GM19193 (cell line): ENCODE results near the gene NBAS.

ENCODE experiments used
- POLR2A ChIP-seq: IDR thresholded peaks from 4 replicates; pipeline ENCODE4 v1.6.1; 2011; ENCODE audit not compliant: insufficient read depth, insufficient read length; ENCODE audit errors: extremely low read depth

NBAS gene

GRCh38 chr2:15246870-15247269, 314.3 kb downstream of the NBAS start:
- TF ChIP-seq POLR2A = no peak

- TF ChIP-seq POLR2A = no peak
Measured at GRCh38 chr2:15243762-15244161, 317.4 kb downstream of the NBAS start.

- TF ChIP-seq POLR2A = no peak
Measured at GRCh38 chr2:15242936-15243461, 318.1 kb downstream of the NBAS start.

- no peak for TF ChIP-seq POLR2A
Measured at GRCh38 chr2:15241929-15242328, 319.2 kb downstream of the NBAS start.

- no peak for TF ChIP-seq POLR2A
Measured at GRCh38 chr2:15241201-15241600, 319.9 kb downstream of the NBAS start.

- no peak for TF ChIP-seq POLR2A
Measured at GRCh38 chr2:15238028-15238427, 323.1 kb downstream of the NBAS start.

- no peak for TF ChIP-seq POLR2A
Measured at GRCh38 chr2:15230599-15231192, 330.4 kb downstream of the NBAS start.

GRCh38 chr2:15226661-15227060, 334.5 kb downstream of the NBAS start:
- TF ChIP-seq POLR2A = no peak

GRCh38 chr2:15225131-15225530, 336.0 kb downstream of the NBAS start:
- TF ChIP-seq POLR2A = no peak

- TF ChIP-seq POLR2A = no peak
Measured at GRCh38 chr2:15224641-15225040, 336.5 kb downstream of the NBAS start.

GRCh38 chr2:15223887-15224286, 337.2 kb downstream of the NBAS start:
- TF ChIP-seq POLR2A = no peak

GRCh38 chr2:15222856-15223255, 338.3 kb downstream of the NBAS start:
- no peak for TF ChIP-seq POLR2A

- TF ChIP-seq POLR2A = no peak
Measured at GRCh38 chr2:15220603-15221002, 340.5 kb downstream of the NBAS start.

- TF ChIP-seq POLR2A = no peak
Measured at GRCh38 chr2:15218423-15219086, 342.6 kb downstream of the NBAS start.

GRCh38 chr2:15212249-15212648, 348.9 kb downstream of the NBAS start:
- TF ChIP-seq POLR2A = no peak

GRCh38 chr2:15206419-15206818, 354.7 kb downstream of the NBAS start:
- no peak for TF ChIP-seq POLR2A
